SK-N-MC (cell line): ENCODE data around the gene TMEM254.
A peak's percentile ranks its signal among the peaks of the same experiment; 100 is the strongest.

Experiments used
- DNase-seq: peaks from one replicate; pipeline ENCODE4 v3.0.0-alpha.2; 2011; ENCODE audit warnings: low read depth, low spot score
- H3K27ac ChIP-seq: fragments of 200-600 bp; sonication (generic); 2 replicates; pipeline ENCODE4 v1.5.1; 2016; ENCODE audit warnings: mixed run types
- H3K36me3 ChIP-seq: fragments of 200-600 bp; sonication (generic); 2 replicates; pipeline ENCODE4 v1.6.1; 2017; ENCODE audit warnings: antibody characterized with exemption, low read length, mixed read lengths; ENCODE audit not compliant: insufficient read depth
- H3K4me3 ChIP-seq: fragments of 200-600 bp; sonication (generic); 2 replicates; pipeline ENCODE4 v1.5.1; 2016
- H3K9ac ChIP-seq: fragments of 200-600 bp; sonication (generic); 2 replicates; pipeline ENCODE4 v1.8.0; 2017; ENCODE audit warnings: mixed run types, mixed read lengths; ENCODE audit not compliant: insufficient read length
- H3K9me3 ChIP-seq: fragments of 200-600 bp; sonication (generic); 2 replicates; pipeline ENCODE4 v1.6.1; 2017; ENCODE audit warnings: low read depth, mild to moderate bottlenecking, antibody characterized with exemption, low read length, moderate library complexity, mixed read lengths
- EZH2 ChIP-seq: fragments of 200-600 bp; sonication (generic); IDR thresholded peaks from one replicate; pipeline ENCODE4 v1.6.1; 2017; ENCODE audit warnings: antibody characterized with exemption
- FOXP2 ChIP-seq: optimal IDR thresholded peaks from 2 replicates; pipeline ENCODE3; 2011; ENCODE audit warnings: mild to moderate bottlenecking, moderate library complexity; ENCODE audit not compliant: insufficient read depth; ENCODE audit errors: extremely low read length, control extremely low read depth
- POLR2AphosphoS5 ChIP-seq: IDR thresholded peaks from 2 replicates; pipeline ENCODE4 v1.6.1; 2012; ENCODE audit warnings: mild to moderate bottlenecking, low read depth, low read length, borderline replicate concordance

TMEM254 gene

DNA sequence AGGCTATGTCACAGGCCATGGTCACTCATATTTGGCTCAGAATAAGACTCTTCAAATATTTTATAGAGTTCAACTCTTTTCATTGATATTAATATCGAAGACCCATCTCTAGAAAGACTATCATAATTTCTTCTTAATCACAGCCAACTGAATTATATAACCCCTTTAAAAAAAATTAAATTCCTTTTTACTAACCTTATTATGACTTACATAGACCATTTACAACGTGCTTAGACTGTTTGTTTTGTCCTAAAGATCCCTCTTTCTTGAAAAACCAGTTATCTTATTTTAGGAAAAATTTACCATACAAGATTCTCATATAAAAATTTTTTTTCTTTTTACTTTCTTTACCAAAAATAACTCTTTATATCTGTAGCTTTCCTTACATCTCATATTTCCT is 10.2 kb upstream of the TMEM254 start:
- no peak for TF ChIP-seq FOXP2
- no peak for TF ChIP-seq EZH2
- no peak for TF ChIP-seq POLR2AphosphoS5
- Histone ChIP-seq H3K27ac (no peak overlapping the region), H3K36me3 (no peaks in the 10 kb centered on the region), H3K9me3 (no peaks in the 10 kb centered on the region), H3K9ac (no peak overlapping the region), H3K4me3 (no peak overlapping the region)
- no peak for DNase-seq

DNA sequence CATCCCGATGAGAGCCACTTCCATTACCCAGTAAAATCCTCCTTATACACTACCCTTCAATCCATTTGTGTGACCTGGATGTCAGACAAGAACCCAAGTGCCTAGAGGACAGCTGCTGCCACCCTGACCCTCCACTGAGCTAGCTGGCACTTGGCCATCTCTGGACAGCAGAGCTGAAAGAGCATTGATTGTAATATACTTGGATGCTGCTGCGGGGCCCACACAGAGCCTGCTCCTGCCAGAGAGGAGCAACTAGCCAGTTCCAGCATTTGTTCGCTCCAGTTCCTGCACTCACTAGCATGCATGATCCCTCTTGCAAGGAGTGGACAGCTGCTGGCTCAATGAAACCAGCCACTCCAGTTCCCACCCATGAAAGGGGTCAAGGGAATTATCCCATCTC is 8.4 kb upstream of the TMEM254 start:
- Histone ChIP-seq H3K4me3 (no peak overlapping the region), H3K9ac (no peak overlapping the region), H3K36me3 (no peaks in the 10 kb centered on the region), H3K9me3 (no peaks in the 10 kb centered on the region), H3K27ac (no peak overlapping the region)
- no peak for DNase-seq
- TF ChIP-seq POLR2AphosphoS5 (no peak), EZH2 (no peak), FOXP2 (no peak)

DNA sequence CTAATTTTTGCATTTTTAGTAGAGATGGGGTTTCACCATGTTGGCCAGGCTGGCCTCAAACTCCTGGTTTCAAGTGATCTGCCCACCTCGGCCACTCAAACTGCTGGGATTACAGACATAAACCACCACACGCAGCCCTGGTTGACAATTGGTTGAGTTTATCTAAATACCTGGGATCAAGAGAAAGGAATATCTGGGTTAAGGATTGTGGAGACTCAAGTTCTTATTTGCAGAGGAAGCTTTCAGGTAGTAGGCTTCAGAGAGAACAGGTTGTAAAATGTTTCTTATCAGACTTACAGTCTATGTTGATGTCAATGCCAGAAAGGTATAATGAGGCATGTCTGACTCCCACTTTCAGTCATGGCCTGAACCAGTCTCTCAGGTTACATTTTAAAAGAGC is 5.9 kb upstream of the TMEM254 start:
- Histone ChIP-seq H3K9me3 (no peaks in the 10 kb centered on the region), H3K27ac (no peak overlapping the region), H3K9ac (no peak overlapping the region), H3K4me3 (no peak overlapping the region), H3K36me3 (no peaks in the 10 kb centered on the region)
- TF ChIP-seq EZH2 = no peak
- TF ChIP-seq POLR2AphosphoS5 = no peak
- TF ChIP-seq FOXP2 = no peak
- DNase-seq = no peak

DNA sequence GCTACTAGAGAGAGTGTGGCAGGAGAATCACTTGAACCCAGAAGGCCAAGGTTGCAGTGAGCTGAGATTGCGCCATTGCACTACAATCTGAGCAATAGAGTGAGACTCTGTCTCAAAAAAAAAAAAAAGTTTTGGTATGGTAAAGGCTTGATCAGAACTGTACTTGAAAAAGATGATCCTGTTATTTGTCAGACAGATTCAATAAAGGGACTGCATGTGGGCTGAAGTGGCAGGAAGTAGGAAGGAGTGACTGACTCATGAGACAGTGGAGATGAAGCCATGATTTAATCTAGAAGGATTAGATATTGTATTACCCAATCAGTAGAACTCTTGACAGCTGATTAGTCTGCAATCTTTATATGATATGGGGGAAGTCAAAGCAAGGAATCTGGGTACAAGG is 2.7 kb upstream of the TMEM254 start:
- Histone ChIP-seq H3K36me3 (no peaks in the 10 kb centered on the region), H3K9ac (no peak overlapping the region), H3K4me3 (no peak overlapping the region), H3K9me3 (no peaks in the 10 kb centered on the region), H3K27ac (no peak overlapping the region)
- no peak for DNase-seq
- TF ChIP-seq FOXP2 (no peak), EZH2 (no peak), POLR2AphosphoS5 (no peak)

DNA sequence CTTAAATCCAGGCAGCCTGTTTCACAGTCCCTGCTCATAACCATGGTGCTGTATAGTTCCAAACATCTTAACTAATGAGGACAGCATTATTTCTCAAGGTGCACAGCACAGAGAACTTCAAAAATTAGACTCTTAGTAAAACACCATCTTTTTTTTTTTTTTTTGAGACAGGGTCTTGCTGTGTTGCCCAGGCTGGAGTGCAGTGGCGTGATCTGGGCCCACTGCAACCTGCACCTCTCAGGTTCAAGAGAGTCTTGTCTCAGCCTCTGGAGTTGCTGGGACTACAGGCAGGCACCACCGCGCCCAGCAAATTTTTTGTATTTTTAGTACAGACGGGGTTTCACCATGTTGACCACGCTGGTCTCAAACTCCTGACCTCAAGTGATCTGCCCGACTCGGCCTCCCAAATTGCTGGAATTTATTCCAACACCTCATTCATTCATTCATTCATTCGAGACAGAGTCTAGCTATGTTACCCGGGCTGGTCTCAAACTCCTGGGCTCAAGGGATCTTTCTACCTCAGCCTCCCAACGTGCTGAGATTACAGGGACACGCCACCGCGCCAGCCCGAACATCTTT is 507 bp upstream of the TMEM254 start:
- no peak for TF ChIP-seq FOXP2
- TF ChIP-seq POLR2AphosphoS5 = no peak
- TF ChIP-seq EZH2 = no peak
- no peaks in the 10 kb centered on the region for H3K36me3 ChIP-seq
- H3K9me3 ChIP-seq = no peaks in the 10 kb centered on the region
- DNase-seq = no peak
- peak overlapping the region; percentile 90 for H3K4me3 ChIP-seq
- no peak overlapping the region for H3K27ac ChIP-seq
- peak overlapping the region; percentile 87 for H3K9ac ChIP-seq

DNA sequence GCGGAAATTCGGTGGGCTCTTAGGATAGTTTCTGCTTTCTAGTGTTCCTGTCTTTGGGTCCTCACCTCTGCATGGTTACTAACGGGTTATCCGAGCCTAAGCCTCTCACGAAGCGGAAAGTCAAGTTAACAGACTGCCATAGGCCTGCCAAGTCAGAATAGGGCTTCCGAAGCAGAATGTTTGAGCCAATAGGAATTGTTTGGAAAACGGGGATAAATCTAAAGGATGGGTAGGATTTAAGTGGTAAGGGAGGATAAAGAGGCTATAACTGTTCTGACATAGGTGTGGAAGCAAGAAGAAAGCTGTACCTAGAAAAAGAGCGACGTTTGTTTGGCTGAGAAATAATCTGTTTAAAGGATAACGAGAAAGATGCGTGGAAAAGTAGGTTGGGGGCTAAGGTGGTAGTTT is 851 bp downstream of the TMEM254 start:
- H3K27ac ChIP-seq = no peak overlapping the region
- DNase-seq = no peak
- no peaks in the 10 kb centered on the region for H3K9me3 ChIP-seq
- TF ChIP-seq POLR2AphosphoS5 (0 out of 2 replicates have a peak, but pooled peaks have one; percentile 2), FOXP2 (no peak)
- peak overlapping the region; percentile 90 for H3K4me3 ChIP-seq
- H3K9ac ChIP-seq = peak overlapping the region; percentile 87
- H3K36me3 ChIP-seq = no peaks in the 10 kb centered on the region

DNA sequence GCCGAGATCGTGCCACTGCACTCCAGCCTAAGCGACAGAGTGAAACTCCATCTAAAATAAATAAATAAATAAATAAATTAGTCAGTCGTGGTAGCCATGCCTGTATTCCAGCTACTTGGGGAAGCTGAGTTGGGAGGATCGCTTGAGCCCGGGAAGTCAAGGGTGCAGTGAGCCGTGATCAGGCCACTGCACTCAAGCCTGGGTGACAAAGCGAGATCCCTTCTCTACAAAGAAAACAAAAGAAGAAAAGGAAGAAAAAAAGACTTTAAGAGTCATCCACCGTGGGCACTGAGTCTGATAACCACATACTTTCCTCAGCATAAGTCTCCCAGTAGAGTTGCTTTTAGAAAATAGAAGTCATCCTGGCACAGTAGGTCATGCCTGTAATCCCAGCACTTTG is 2.6 kb downstream of the TMEM254 start:
- H3K9me3 ChIP-seq = no peaks in the 10 kb centered on the region
- TF ChIP-seq POLR2AphosphoS5 = no peak
- TF ChIP-seq FOXP2 = no peak
- no peak for TF ChIP-seq EZH2
- H3K9ac ChIP-seq = no peak overlapping the region
- no peak for DNase-seq
- H3K36me3 ChIP-seq = no peaks in the 10 kb centered on the region
- H3K4me3 ChIP-seq = no peak overlapping the region
- no peak overlapping the region for H3K27ac ChIP-seq

DNA sequence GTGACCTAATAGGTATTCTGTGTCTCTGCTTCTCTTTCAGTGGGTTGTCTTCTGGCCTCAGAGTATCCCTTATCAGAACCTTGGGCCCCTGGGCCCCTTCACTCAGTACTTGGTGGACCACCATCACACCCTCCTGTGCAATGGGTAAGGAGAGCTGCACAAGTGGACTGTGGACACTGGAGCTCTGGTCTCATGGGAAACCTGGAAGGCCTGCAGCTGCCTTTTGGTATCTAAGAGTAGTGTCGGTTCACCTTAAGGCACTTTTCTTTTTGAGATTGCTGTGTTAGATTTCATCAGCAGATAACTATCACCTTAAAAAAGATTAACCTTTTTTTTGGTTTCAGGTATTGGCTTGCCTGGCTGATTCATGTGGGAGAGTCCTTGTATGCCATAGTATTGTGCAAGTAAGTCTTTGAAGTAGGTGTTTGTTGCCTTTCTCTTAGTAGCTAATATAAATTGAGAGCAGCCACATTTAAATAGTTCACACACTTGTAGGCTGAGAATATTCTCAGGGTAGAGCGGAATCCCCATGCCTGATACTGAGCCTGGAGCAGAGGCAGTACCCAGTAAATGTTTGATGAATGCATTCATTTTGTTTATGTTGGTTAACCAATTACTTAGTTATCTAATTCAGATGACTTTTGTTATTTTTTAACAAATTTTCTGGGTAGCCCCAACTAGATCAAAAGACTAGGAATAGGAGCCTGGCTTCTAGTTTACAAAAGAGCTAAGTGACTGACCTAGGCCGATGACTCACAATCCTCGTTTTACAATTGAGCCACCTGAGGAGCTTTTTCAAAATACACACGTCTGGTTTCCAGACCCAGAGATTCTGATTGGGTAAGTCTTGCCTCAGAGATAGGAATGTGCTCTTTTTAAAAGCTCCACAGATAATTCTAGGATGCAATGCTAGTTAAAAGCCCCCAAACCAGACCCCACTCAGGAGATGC is 3.6 kb downstream of the TMEM254 start:
- H3K4me3 ChIP-seq = no peak overlapping the region
- no peaks in the 10 kb centered on the region for H3K9me3 ChIP-seq
- TF ChIP-seq EZH2 (no peak), POLR2AphosphoS5 (no peak), FOXP2 (no peak)
- no peaks in the 10 kb centered on the region for H3K36me3 ChIP-seq
- no peak overlapping the region for H3K9ac ChIP-seq
- no peak overlapping the region for H3K27ac ChIP-seq
- DNase-seq = no peak
